Upper lobe of left lung (tissue), 4 donors: ENCODE data around the gene BCL7C.

ENCODE experiments used
- EP300 ChIP-seq, 4 donors: sonication (generic); formaldehyde crosslinking; IDR thresholded peaks; one replicate each; pipeline ENCODE4 v1.5.1; 2017; ENCODE audit warnings: antibody characterized with exemption in 4 of 4, control low read depth in 2 of 4
- POLR2A ChIP-seq, 4 donors: fragments of 450-650 bp; IDR thresholded peaks; one replicate each; pipeline ENCODE4 v1.5.1; 2016 to 2017; ENCODE audit warnings: antibody characterized with exemption in 4 of 4, mild to moderate bottlenecking in 2 of 4
- TF ChIP-seq, protein P1 (sequence below), 6 experiments: fragments of 450-650 bp in 4 of 6; fragments of 200-600 bp in 2 of 6; sonication (generic) in 2 of 6; IDR thresholded peaks; one replicate each; pipeline ENCODE4 v1.5.1; 2016 to 2019; ENCODE audit warnings: antibody characterized with exemption in 6 of 6

DNA sequence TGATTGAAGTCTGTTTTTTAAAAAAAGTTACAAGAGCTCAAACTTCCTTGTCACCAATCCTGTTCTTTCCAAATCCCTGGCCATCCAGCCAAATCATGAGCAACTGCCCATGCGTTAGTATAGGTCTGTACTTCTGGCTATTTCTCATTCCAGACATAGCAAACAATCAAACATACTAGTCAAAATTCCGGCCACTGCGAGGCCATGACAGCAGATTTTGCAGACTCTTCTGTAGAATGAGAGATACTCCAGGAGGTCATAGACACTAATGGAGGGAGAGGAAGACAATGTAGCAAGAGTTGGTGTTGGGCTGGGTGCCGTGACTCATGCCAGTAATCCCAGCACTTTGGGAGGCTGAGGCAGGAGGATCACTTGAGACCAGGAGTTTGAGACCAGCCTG is 50.9 kb downstream of the BCL7C start:
- TF ChIP-seq, protein P1, sequence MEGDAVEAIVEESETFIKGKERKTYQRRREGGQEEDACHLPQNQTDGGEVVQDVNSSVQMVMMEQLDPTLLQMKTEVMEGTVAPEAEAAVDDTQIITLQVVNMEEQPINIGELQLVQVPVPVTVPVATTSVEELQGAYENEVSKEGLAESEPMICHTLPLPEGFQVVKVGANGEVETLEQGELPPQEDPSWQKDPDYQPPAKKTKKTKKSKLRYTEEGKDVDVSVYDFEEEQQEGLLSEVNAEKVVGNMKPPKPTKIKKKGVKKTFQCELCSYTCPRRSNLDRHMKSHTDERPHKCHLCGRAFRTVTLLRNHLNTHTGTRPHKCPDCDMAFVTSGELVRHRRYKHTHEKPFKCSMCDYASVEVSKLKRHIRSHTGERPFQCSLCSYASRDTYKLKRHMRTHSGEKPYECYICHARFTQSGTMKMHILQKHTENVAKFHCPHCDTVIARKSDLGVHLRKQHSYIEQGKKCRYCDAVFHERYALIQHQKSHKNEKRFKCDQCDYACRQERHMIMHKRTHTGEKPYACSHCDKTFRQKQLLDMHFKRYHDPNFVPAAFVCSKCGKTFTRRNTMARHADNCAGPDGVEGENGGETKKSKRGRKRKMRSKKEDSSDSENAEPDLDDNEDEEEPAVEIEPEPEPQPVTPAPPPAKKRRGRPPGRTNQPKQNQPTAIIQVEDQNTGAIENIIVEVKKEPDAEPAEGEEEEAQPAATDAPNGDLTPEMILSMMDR (IDR thresholded peaks at IDR 0.05): no peak
- TF ChIP-seq EP300 (IDR thresholded peaks at IDR 0.05) (no peak), POLR2A (IDR thresholded peaks at IDR 0.05) (no peak)
